Ovary (tissue), 3 donors: ENCODE results near the gene UXT.

ENCODE experiments used
- CTCF ChIP-seq, 3 donors: fragments of 450-650 bp in 2 of 3; fragments of 200-600 bp in 1 of 3; IDR thresholded peaks; one replicate each; pipeline versions ENCODE4 v1.5.1 to v1.8.0; 2016 to 2022; ENCODE audit warnings: antibody characterized with exemption in 3 of 3, mild to moderate bottlenecking in 1 of 3
- EP300 ChIP-seq: sonication (generic); formaldehyde crosslinking; IDR thresholded peaks from one replicate; pipeline ENCODE4 v1.6.1; 2017; ENCODE audit warnings: antibody characterized with exemption
- POLR2A ChIP-seq: fragments of 450-650 bp; IDR thresholded peaks from one replicate; pipeline ENCODE4 v1.6.1; 2017; ENCODE audit warnings: antibody characterized with exemption, mild to moderate bottlenecking, moderate library complexity
- donor health status: DM: no; HTN: no; CAD: no.

- TF ChIP-seq CTCF (IDR thresholded peaks at IDR 0.05) (no peak), POLR2A (no peak), EP300 (no peak)
Measured at GRCh38 chrX:47690175-47690574, 31.2 kb upstream of the UXT start.
